ENCODE results near the gene FAXDC2.

DNA sequence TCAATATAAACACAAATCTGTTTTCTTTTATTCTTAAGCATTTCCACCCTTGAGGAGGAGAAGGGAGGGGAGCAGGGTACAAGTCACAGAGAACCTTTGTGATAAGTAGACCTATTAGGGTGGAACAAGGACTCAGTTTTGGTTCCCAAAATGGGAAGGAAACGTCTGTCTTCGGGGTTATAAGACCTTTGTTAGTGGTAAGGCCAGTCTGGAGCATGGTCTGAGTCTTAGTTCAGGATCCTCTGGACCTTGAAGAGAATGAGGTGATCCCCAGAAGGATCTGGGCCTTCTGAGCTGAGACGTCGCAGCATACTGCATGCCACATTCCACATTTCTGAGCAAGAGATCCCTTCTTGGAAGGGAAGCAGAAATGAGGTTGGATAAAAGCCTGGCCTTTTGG lies 37.2 kb downstream of the FAXDC2 start:
- no peak for TF ChIP-seq POLR2A (IDR thresholded peaks at IDR 0.05)
- TF ChIP-seq, protein P1, sequence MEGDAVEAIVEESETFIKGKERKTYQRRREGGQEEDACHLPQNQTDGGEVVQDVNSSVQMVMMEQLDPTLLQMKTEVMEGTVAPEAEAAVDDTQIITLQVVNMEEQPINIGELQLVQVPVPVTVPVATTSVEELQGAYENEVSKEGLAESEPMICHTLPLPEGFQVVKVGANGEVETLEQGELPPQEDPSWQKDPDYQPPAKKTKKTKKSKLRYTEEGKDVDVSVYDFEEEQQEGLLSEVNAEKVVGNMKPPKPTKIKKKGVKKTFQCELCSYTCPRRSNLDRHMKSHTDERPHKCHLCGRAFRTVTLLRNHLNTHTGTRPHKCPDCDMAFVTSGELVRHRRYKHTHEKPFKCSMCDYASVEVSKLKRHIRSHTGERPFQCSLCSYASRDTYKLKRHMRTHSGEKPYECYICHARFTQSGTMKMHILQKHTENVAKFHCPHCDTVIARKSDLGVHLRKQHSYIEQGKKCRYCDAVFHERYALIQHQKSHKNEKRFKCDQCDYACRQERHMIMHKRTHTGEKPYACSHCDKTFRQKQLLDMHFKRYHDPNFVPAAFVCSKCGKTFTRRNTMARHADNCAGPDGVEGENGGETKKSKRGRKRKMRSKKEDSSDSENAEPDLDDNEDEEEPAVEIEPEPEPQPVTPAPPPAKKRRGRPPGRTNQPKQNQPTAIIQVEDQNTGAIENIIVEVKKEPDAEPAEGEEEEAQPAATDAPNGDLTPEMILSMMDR (IDR thresholded peaks at IDR 0.05): no peak

All from ovary (tissue), 3 donors.